Spleen (tissue), 11 donors: ENCODE results near the gene SYNDIG1. TPM values are rescaled to one million over a fixed set of nuclear protein-coding genes. Genes with fewer than 3 reads are reported as not detected.

ENCODE experiments used
- DNase-seq: peaks from one replicate; pipeline ENCODE4 v3.0.0-alpha.2; 2020
- H3K27ac ChIP-seq, 8 donors: fragments of 200-600 bp; sonication (generic) in 7 of 8; 1 replicate in 4 of 8; 2 replicates in 4 of 8; pipeline versions ENCODE4 v1.5.0 to v1.8.0; 2016 to 2021; ENCODE audit warnings: inconsistent platforms in 4 of 8, mild to moderate bottlenecking in 4 of 8, moderate library complexity in 1 of 8
- H3K27me3 ChIP-seq, 7 donors: fragments of 200-600 bp; sonication (generic) in 6 of 7; replicated peaks in 1 of 7; 1 replicate in 4 of 7; 2 replicates in 3 of 7; pipeline versions ENCODE4 v1.5.0 to v1.8.0; 2016 to 2021; ENCODE audit warnings: inconsistent platforms in 3 of 7, mild to moderate bottlenecking in 1 of 7
- H3K36me3 ChIP-seq, 6 donors: fragments of 200-600 bp; sonication (generic) in 5 of 6; 1 replicate in 4 of 6; 2 replicates in 2 of 6; pipeline versions ENCODE4 v1.5.0 to v1.8.0; 2016 to 2021; ENCODE audit warnings: inconsistent platforms in 2 of 6
- H3K4me1 ChIP-seq, 6 donors: fragments of 200-600 bp; sonication (generic) in 5 of 6; 1 replicate in 3 of 6; 2 replicates in 3 of 6; pipeline versions ENCODE4 v1.5.0 to v1.8.0; 2016 to 2021; ENCODE audit warnings: inconsistent platforms in 3 of 6
- H3K4me3 ChIP-seq, 8 donors: fragments of 200-600 bp; sonication (generic) in 7 of 8; 1 replicate in 4 of 8; 2 replicates in 4 of 8; pipeline versions ENCODE4 v1.5.0 to v1.8.0; 2016 to 2021; ENCODE audit warnings: inconsistent platforms in 4 of 8, mild to moderate bottlenecking in 4 of 8, moderate library complexity in 2 of 8
- H3K9me3 ChIP-seq, 8 donors: fragments of 200-600 bp; sonication (generic) in 7 of 8; 1 replicate in 4 of 8; 2 replicates in 4 of 8; pipeline versions ENCODE4 v1.5.0 to v1.8.0; 2016 to 2021; ENCODE audit warnings: inconsistent platforms in 4 of 8
- CTCF ChIP-seq, 11 experiments: fragments of 200-600 bp in 7 of 11; fragments of 450-650 bp in 4 of 11; sonication (generic) in 4 of 11; IDR thresholded peaks in 8 of 11; conservative IDR thresholded peaks in 3 of 11; 1 replicate in 7 of 11; 2 replicates in 4 of 11; pipeline versions ENCODE4 v1.4.0 to v1.8.0; 2016 to 2021; ENCODE audit warnings: antibody characterized with exemption in 11 of 11, inconsistent platforms in 4 of 11, mild to moderate bottlenecking in 1 of 11
- POLR2A ChIP-seq, 3 donors: fragments of 450-650 bp; IDR thresholded peaks; one replicate each; pipeline ENCODE4 v1.5.1; 2017; ENCODE audit warnings: antibody characterized with exemption in 3 of 3, mild to moderate bottlenecking in 1 of 3
- POLR2AphosphoS5 ChIP-seq, 3 donors: sonication (generic); formaldehyde crosslinking; IDR thresholded peaks; one replicate each; pipeline ENCODE4 v1.5.1; 2017; ENCODE audit warnings: antibody characterized with exemption in 3 of 3
- WGBS, 5 donors: extraction: QIAGEN DNeasy Blood & Tissue Kit in 3 of 5; methylation state at CpG; one replicate each; pipeline versions ENCODE4 v1.1.5 to v1.1.7; 2013 to 2018; 5-methylcytosine and 5-hydroxymethylcytosine counted together
- intact Hi-C: fragments of 100-400 bp; cut with DNase I; formaldehyde crosslinking; loops from one replicate; pipeline ENCODE4 v1.15.0; 2023; ENCODE audit warnings: low total_unique reads
- polyA plus RNA-seq, 3 donors: library from polyadenylated mRNA; stranded (reverse); fragments of 200-250 nt; gene quantifications; one replicate each; pipeline ENCODE4 v1.2.1, GENCODE V29; 2013
- total RNA-seq, 7 donors: library from RNA; depleted of rRNA in 3 of 7; stranded (reverse); fragments of >200 nt in 3 of 7; fragmentation: NEBNext Ultra II Directional in 4 of 7; extraction: Animal tissue kit (Norgen Biotek cat#: 25700) in 4 of 7; gene quantifications; one replicate each; pipeline versions ENCODE4 v1.1.0 to v1.2.1, GENCODE V29; 2016 to 2021
- donor health status: healthy with polysubstance abuse.
- donor health status: DM: no; HTN: no; CAD: no; lungs with moderate emphysema.
- donor health status: DM: no; HTN: no; CAD: no.
- donor health status: Bipolar disorder and iron deficiency.
- donor health status: healthy.
- donor health status: DM: no; HTN: no; CAD: no.
- donor health status: DM: yes; HTN: yes; CAD: no.

SYNDIG1 gene
- total and polyA plus RNA-seq, 10 donors, result 0.70 to 3.5 (median 1.3) TPM

GRCh38 chr20:24667689-24668383 is 198.4 kb downstream of the SYNDIG1 start:
- H3K36me3 ChIP-seq, result no peaks in the 10 kb centered on the region
- no peaks in the 10 kb centered on the region for H3K27me3 ChIP-seq
- H3K27ac ChIP-seq, result no peak overlapping the region
- no peaks in the 10 kb centered on the region for H3K9me3 ChIP-seq
- intact Hi-C loops, result no loop called here
- 86 to 94% (median 89%) methylated on average over 5 to 7 of the region's 7 CpGs for WGBS, 5 donors
- DNase-seq, result peak; percentile 16
- H3K4me3 ChIP-seq, result no peak overlapping the region
- TF ChIP-seq POLR2AphosphoS5 (IDR thresholded peaks at IDR 0.05) (no peak), POLR2A (IDR thresholded peaks at IDR 0.05) (no peak), CTCF (IDR thresholded peaks at IDR 0.05 in 8 of 11, conservative IDR thresholded peaks at IDR 0.05 in 3 of 11) (no peak)
- H3K4me1 ChIP-seq, result no peaks in the 10 kb centered on the region

GRCh38 chr20:24668384-24668702 is 198.9 kb downstream of the SYNDIG1 start:
- Histone ChIP-seq H3K4me1 (no peaks in the 10 kb centered on the region), H3K36me3 (no peaks in the 10 kb centered on the region), H3K9me3 (no peaks in the 10 kb centered on the region), H3K27me3 (no peaks in the 10 kb centered on the region), H3K4me3 (no peak overlapping the region), H3K27ac (no peak overlapping the region)
- intact Hi-C loops, result no loop called here
- TF ChIP-seq POLR2AphosphoS5 (IDR thresholded peaks at IDR 0.05) (no peak), POLR2A (IDR thresholded peaks at IDR 0.05) (no peak), CTCF (IDR thresholded peaks at IDR 0.05 in 8 of 11, conservative IDR thresholded peaks at IDR 0.05 in 3 of 11) (no peak)
- 89 to 96% (median 91%) methylated on average over 8 to 9 of the region's 9 CpGs for WGBS, 5 donors
- DNase-seq, result peak; percentile 57

GRCh38 chr20:24668791-24669190 is 199.4 kb downstream of the SYNDIG1 start:
- H3K27me3 ChIP-seq, result no peaks in the 10 kb centered on the region
- DNase-seq, result peak; percentile 57
- intact Hi-C loops, result no loop called here
- H3K4me3 ChIP-seq, result no peak overlapping the region
- H3K4me1 ChIP-seq, result no peaks in the 10 kb centered on the region
- TF ChIP-seq POLR2AphosphoS5 (IDR thresholded peaks at IDR 0.05) (no peak), CTCF (IDR thresholded peaks at IDR 0.05 in 8 of 11, conservative IDR thresholded peaks at IDR 0.05 in 3 of 11) (no peak), POLR2A (IDR thresholded peaks at IDR 0.05) (no peak)
- H3K27ac ChIP-seq, result no peak overlapping the region
- 67 to 81% (median 77%) methylated on average over 5 of the region's 5 CpGs for WGBS, 5 donors
- no peaks in the 10 kb centered on the region for H3K9me3 ChIP-seq
- H3K36me3 ChIP-seq, result no peaks in the 10 kb centered on the region

DNA sequence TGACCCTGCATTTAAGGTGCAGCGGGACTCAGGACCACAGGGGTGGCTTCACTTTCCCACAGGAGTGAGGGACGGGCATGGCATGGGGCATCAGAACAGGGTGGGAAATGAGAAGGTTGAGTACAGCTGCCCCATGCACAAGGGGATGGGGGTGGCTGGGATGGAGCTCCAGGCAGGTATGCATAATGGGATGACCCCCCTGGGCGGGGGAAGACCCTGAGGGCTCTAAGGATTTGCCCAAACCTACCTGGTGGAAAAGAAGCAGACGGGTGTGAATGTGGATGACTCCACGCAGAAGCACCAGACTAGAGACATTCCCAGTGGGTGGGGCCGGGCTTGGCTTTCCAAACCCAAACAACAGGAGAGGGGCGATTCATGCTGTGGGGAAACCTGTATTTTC is 200.3 kb downstream of the SYNDIG1 start:
- H3K4me3 ChIP-seq, result no peak overlapping the region
- intact Hi-C loops, result no loop called here
- peak; percentile 51 for DNase-seq
- TF ChIP-seq POLR2AphosphoS5 (IDR thresholded peaks at IDR 0.05) (no peak), CTCF (IDR thresholded peaks at IDR 0.05 in 8 of 11, conservative IDR thresholded peaks at IDR 0.05 in 3 of 11) (no peak), POLR2A (IDR thresholded peaks at IDR 0.05) (no peak)
- H3K4me1 ChIP-seq, result no peaks in the 10 kb centered on the region
- no peaks in the 10 kb centered on the region for H3K9me3 ChIP-seq
- H3K36me3 ChIP-seq, result no peaks in the 10 kb centered on the region
- no peaks in the 10 kb centered on the region for H3K27me3 ChIP-seq
- H3K27ac ChIP-seq, result no peak overlapping the region
- WGBS, 5 donors, result 73 to 87% (median 84%) methylated on average over 7 of the region's 7 CpGs
